Mesenchymal stem cell (in vitro differentiated cells and primary cell): ENCODE data around the gene COBL.

Source experiments
- DNase-seq: peaks from one replicate; pipeline ENCODE4 v3.0.0-alpha.2; 2013
- H2AFZ ChIP-seq: one replicate; pipeline ENCODE4 v1.6.1; 2013; ENCODE audit warnings: low read depth, mild to moderate bottlenecking, control low read depth, inconsistent platforms, low read length, moderate library complexity
- H2AK5ac ChIP-seq: 2 replicates; pipeline ENCODE4 v1.6.1; 2013; ENCODE audit warnings: low read length, moderate library complexity, mild to moderate bottlenecking, inconsistent platforms; ENCODE audit not compliant: severe bottlenecking
- H2BK120ac ChIP-seq: one replicate; pipeline ENCODE4 v1.6.1; 2013; ENCODE audit warnings: low read depth, mild to moderate bottlenecking, inconsistent platforms, low read length, moderate library complexity
- H2BK12ac ChIP-seq, 2 experiments: one replicate each; pipeline ENCODE4 v1.6.1; 2013; ENCODE audit warnings: inconsistent platforms in 2 of 2, low read length in 2 of 2, mild to moderate bottlenecking in 2 of 2, moderate library complexity in 2 of 2, control low read depth in 1 of 2
- H2BK15ac ChIP-seq: one replicate; pipeline ENCODE4 v1.6.1; 2013; ENCODE audit warnings: mild to moderate bottlenecking, low read depth, inconsistent platforms; ENCODE audit not compliant: poor library complexity, severe bottlenecking
- H2BK5ac ChIP-seq: 2 replicates; pipeline ENCODE4 v1.6.1; 2013; ENCODE audit warnings: low read depth, mild to moderate bottlenecking, low read length, control low read depth, inconsistent platforms; ENCODE audit not compliant: poor library complexity, severe bottlenecking
- H3K14ac ChIP-seq, 2 experiments: one replicate each; pipeline ENCODE4 v1.6.1; 2013; ENCODE audit warnings: inconsistent platforms in 2 of 2, low read length in 2 of 2, control low read depth in 1 of 2, mild to moderate bottlenecking in 1 of 2, moderate library complexity in 1 of 2
- H3K18ac ChIP-seq, 2 experiments: one replicate each; pipeline ENCODE4 v1.6.1; 2013; ENCODE audit warnings: inconsistent platforms in 2 of 2, low read length in 2 of 2, control low read depth in 1 of 2, low read depth in 1 of 2, mild to moderate bottlenecking in 1 of 2
- H3K23ac ChIP-seq, 2 experiments: one replicate each; pipeline ENCODE4 v1.6.1; 2013; ENCODE audit warnings: inconsistent platforms in 2 of 2, low read length in 2 of 2, mild to moderate bottlenecking in 2 of 2, moderate library complexity in 2 of 2, control low read depth in 1 of 2
- H3K27ac ChIP-seq: 2 replicates; pipeline ENCODE4 v1.5.1; 2013; ENCODE audit warnings: mild to moderate bottlenecking, moderate library complexity, low read length, control low read depth, inconsistent platforms; ENCODE audit not compliant: poor library complexity, severe bottlenecking
- H3K27me3 ChIP-seq, 2 experiments: 2 replicates each; pipeline versions ENCODE4 v1.6.1 to v1.7.0; 2013; ENCODE audit warnings: low read length in 2 of 2, mild to moderate bottlenecking in 2 of 2, moderate library complexity in 2 of 2, control low read depth in 1 of 2, inconsistent platforms in 1 of 2; ENCODE audit not compliant: control insufficient read depth in 1 of 2, insufficient read depth in 1 of 2
- H3K36me3 ChIP-seq, 2 experiments: 2 replicates each; pipeline versions ENCODE4 v1.6.1 to v1.7.0; 2013; ENCODE audit warnings: low read length in 2 of 2, control low read depth in 1 of 2, inconsistent platforms in 1 of 2, low read depth in 1 of 2, mild to moderate bottlenecking in 1 of 2; ENCODE audit not compliant: insufficient read depth in 2 of 2, control insufficient read depth in 1 of 2
- H3K4ac ChIP-seq, 2 experiments: one replicate each; pipeline ENCODE4 v1.6.1; 2013; ENCODE audit warnings: inconsistent platforms in 2 of 2, low read length in 2 of 2, mild to moderate bottlenecking in 2 of 2, moderate library complexity in 2 of 2, control low read depth in 1 of 2, low read depth in 1 of 2
- H3K4me1 ChIP-seq: 2 replicates; pipeline ENCODE4 v1.6.1; 2013; ENCODE audit warnings: low read depth, low read length, control low read depth; ENCODE audit not compliant: control insufficient read depth, insufficient read depth
- H3K4me2 ChIP-seq: 2 replicates; pipeline ENCODE4 v1.6.1; 2013; ENCODE audit warnings: low read length, mild to moderate bottlenecking, inconsistent platforms; ENCODE audit not compliant: poor library complexity, severe bottlenecking
- H3K4me3 ChIP-seq, 2 experiments: 2 replicates each; pipeline versions ENCODE4 v1.5.1 to v1.7.0; 2013; ENCODE audit warnings: low read length in 2 of 2, mild to moderate bottlenecking in 2 of 2, control low read depth in 1 of 2, low read depth in 1 of 2; ENCODE audit not compliant: insufficient read depth in 1 of 2
- H3K79me1 ChIP-seq: replicated peaks from 2 replicates; pipeline ENCODE4 v1.6.1; 2013; ENCODE audit warnings: mild to moderate bottlenecking, control low read depth, low read length, inconsistent platforms; ENCODE audit not compliant: poor library complexity, severe bottlenecking
- H3K9ac ChIP-seq: 2 replicates; pipeline ENCODE4 v1.7.0; 2013; ENCODE audit warnings: mild to moderate bottlenecking, low read length, moderate library complexity
- H3K9me3 ChIP-seq: 2 replicates; pipeline ENCODE4 v1.7.0; 2013; ENCODE audit warnings: mild to moderate bottlenecking, low read length; ENCODE audit not compliant: control insufficient read depth
- H4K8ac ChIP-seq: one replicate; pipeline ENCODE4 v1.6.1; 2013; ENCODE audit warnings: inconsistent platforms, mild to moderate bottlenecking, low read length, moderate library complexity
- H4K91ac ChIP-seq: one replicate; pipeline ENCODE4 v1.6.1; 2013; ENCODE audit warnings: mild to moderate bottlenecking, low read length, inconsistent platforms
- WGBS: methylation state at CpG from one replicate; pipeline ENCODE4 v1.1.7; 2013; ENCODE audit warnings: mixed read lengths; 5-methylcytosine and 5-hydroxymethylcytosine counted together

COBL gene

DNA sequence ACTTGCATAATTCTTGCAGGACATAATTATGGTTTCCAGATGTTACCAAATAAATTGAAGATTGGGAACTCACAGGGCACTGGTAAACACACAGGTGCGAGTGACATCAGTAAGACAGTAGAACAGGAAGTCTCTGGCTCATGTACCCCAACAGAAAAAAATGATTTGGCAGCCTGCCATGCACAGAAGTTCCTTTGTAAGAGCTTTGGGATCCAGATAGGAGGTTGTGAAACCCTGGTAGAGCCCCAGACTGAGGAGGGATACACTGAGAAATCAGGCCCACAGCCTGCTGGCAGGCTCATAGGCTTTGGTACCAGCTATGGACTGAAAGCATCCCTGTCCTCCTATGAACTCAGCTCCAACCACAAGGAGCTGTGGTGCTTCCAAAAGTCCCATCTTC is 118.0 kb downstream of the COBL start:
- H2BK5ac ChIP-seq: no peak overlapping the region
- no peak overlapping the region for H3K4ac ChIP-seq
- no peak overlapping the region for H4K8ac ChIP-seq
- H4K91ac ChIP-seq: no peak overlapping the region
- H3K27ac ChIP-seq: no peak overlapping the region
- H3K79me1 ChIP-seq: no peaks in the 10 kb centered on the region
- no peak overlapping the region for H2AK5ac ChIP-seq
- peaks cover 0 to 16% of the 10 kb centered on the region in 2 experiments for H3K27me3 ChIP-seq
- H3K36me3 ChIP-seq: no peaks in the 10 kb centered on the region
- H2BK15ac ChIP-seq: no peak overlapping the region
- H3K4me3 ChIP-seq: no peak overlapping the region
- no peak overlapping the region for H3K14ac ChIP-seq
- H3K23ac ChIP-seq: no peak overlapping the region
- H3K4me1 ChIP-seq: no peaks in the 10 kb centered on the region
- H3K4me2 ChIP-seq: no peak overlapping the region
- no peak overlapping the region for H3K18ac ChIP-seq
- no peak overlapping the region for H2BK12ac ChIP-seq
- WGBS: 69% methylated on average over 1 of the region's 1 CpG
- H3K9ac ChIP-seq: no peak overlapping the region
- H2AFZ ChIP-seq: no peak overlapping the region
- no peak for DNase-seq
- H3K9me3 ChIP-seq: peaks cover 11% of the 10 kb centered on the region
- no peak overlapping the region for H2BK120ac ChIP-seq

GRCh38 chr7:51190969-51191368 is 125.6 kb downstream of the COBL start:
- no peak overlapping the region for H3K27ac ChIP-seq
- no peak overlapping the region for H3K9ac ChIP-seq
- no peak overlapping the region for H4K91ac ChIP-seq
- H3K79me1 ChIP-seq: no peaks in the 10 kb centered on the region
- H2BK5ac ChIP-seq: no peak overlapping the region
- H3K4me1 ChIP-seq: peaks cover 2% of the 10 kb centered on the region
- H2BK12ac ChIP-seq: no peak overlapping the region
- no peak for DNase-seq
- no peak overlapping the region for H3K4me3 ChIP-seq
- no peak overlapping the region for H3K18ac ChIP-seq
- WGBS: 93% methylated on average over 5 of the region's 5 CpGs
- H2AFZ ChIP-seq: no peak overlapping the region
- H3K9me3 ChIP-seq: no peaks in the 10 kb centered on the region
- H3K23ac ChIP-seq: no peak overlapping the region
- H4K8ac ChIP-seq: no peak overlapping the region
- H2AK5ac ChIP-seq: no peak overlapping the region
- H3K4ac ChIP-seq: no peak overlapping the region
- no peak overlapping the region for H3K14ac ChIP-seq
- H3K36me3 ChIP-seq: no peaks in the 10 kb centered on the region
- no peak overlapping the region for H2BK15ac ChIP-seq
- H3K27me3 ChIP-seq: peaks cover 0 to 10% of the 10 kb centered on the region in 2 experiments
- no peak overlapping the region for H2BK120ac ChIP-seq
- H3K4me2 ChIP-seq: no peak overlapping the region

DNA sequence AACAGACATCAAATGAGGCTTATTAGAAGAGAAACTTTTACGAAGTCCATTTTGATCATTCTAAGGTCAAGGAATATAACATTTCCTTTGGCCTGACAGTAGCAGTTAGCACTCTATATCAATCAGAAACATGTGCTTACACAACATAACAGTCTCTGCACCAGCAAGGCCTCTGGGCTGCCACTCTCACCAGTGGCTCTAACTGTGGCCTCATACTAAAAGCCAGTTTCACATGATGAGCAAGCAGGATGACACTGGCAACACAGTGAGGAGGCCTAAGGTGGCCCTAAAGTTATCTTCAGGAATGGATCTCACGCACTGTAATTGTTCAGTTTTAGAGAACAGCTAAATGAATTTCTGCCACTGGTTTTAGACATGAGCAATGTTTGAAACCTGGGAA is 126.8 kb downstream of the COBL start:
- H2BK15ac ChIP-seq: no peak overlapping the region
- H3K14ac ChIP-seq: no peak overlapping the region
- H3K18ac ChIP-seq: no peak overlapping the region
- peaks cover 2% of the 10 kb centered on the region for H3K4me1 ChIP-seq
- H3K27ac ChIP-seq: no peak overlapping the region
- WGBS: 94% methylated on average over 2 of the region's 2 CpGs
- DNase-seq: no peak
- no peaks in the 10 kb centered on the region for H3K9me3 ChIP-seq
- no peak overlapping the region for H3K4ac ChIP-seq
- no peaks in the 10 kb centered on the region for H3K79me1 ChIP-seq
- H3K23ac ChIP-seq: no peak overlapping the region
- no peak overlapping the region for H2AFZ ChIP-seq
- H3K9ac ChIP-seq: no peak overlapping the region
- H3K4me2 ChIP-seq: no peak overlapping the region
- no peak overlapping the region for H4K8ac ChIP-seq
- H3K36me3 ChIP-seq: no peaks in the 10 kb centered on the region
- no peak overlapping the region for H2AK5ac ChIP-seq
- H3K4me3 ChIP-seq: no peak overlapping the region
- H4K91ac ChIP-seq: no peak overlapping the region
- no peak overlapping the region for H2BK12ac ChIP-seq
- no peak overlapping the region for H2BK5ac ChIP-seq
- peaks cover 0 to 18% of the 10 kb centered on the region in 2 experiments for H3K27me3 ChIP-seq
- no peak overlapping the region for H2BK120ac ChIP-seq

GRCh38 chr7:51188987-51189386 is 127.6 kb downstream of the COBL start:
- H2BK12ac ChIP-seq: no peak overlapping the region
- H2BK5ac ChIP-seq: no peak overlapping the region
- H3K27ac ChIP-seq: no peak overlapping the region
- no peak for DNase-seq
- peaks cover 0 to 22% of the 10 kb centered on the region in 2 experiments for H3K27me3 ChIP-seq
- H3K23ac ChIP-seq: no peak overlapping the region
- peaks cover 2% of the 10 kb centered on the region for H3K4me1 ChIP-seq
- H3K4ac ChIP-seq: no peak overlapping the region
- no peak overlapping the region for H4K91ac ChIP-seq
- H3K18ac ChIP-seq: no peak overlapping the region
- H2AFZ ChIP-seq: no peak overlapping the region
- H4K8ac ChIP-seq: no peak overlapping the region
- H3K4me2 ChIP-seq: no peak overlapping the region
- H3K79me1 ChIP-seq: no peaks in the 10 kb centered on the region
- 94% methylated on average over 3 of the region's 3 CpGs for WGBS
- H3K36me3 ChIP-seq: no peaks in the 10 kb centered on the region
- no peak overlapping the region for H3K14ac ChIP-seq
- H3K9me3 ChIP-seq: no peaks in the 10 kb centered on the region
- H2AK5ac ChIP-seq: no peak overlapping the region
- no peak overlapping the region for H3K4me3 ChIP-seq
- H3K9ac ChIP-seq: no peak overlapping the region
- no peak overlapping the region for H2BK15ac ChIP-seq
- no peak overlapping the region for H2BK120ac ChIP-seq
